Panc1 (cell line): ENCODE results near the gene LMNA. TPM values are rescaled to one million over a fixed set of nuclear protein-coding genes. Genes with fewer than 3 reads are reported as not detected.

Experiments used
- ATAC-seq: fragments of 200-7000 bp; cut with Tn5 transposase; 2 replicates; pipeline ENCODE4 v1.9.1; 2020; ENCODE audit warnings: mild to moderate bottlenecking, moderate library complexity
- BruUV-seq: library from RNA; stranded (reverse); fragments of 400-500 nt; replicated peaks from 2 replicates; lab custom pipeline; 2021; lab: Mats Ljungman, UMichigan
- CTCF ChIA-PET: fragments of 300-600 bp; sonication (Branson Sonifier 250); formaldehyde crosslinking; loops from one replicate; lab custom pipeline; 2022; ENCODE audit warnings: antibody characterized with exemption; lab: Charles Lee
- POLR2A ChIA-PET: fragments of 300-600 bp; sonication (Branson Sonifier 250); formaldehyde crosslinking; loops from one replicate; lab custom pipeline; 2022; ENCODE audit warnings: antibody characterized with exemption; lab: Charles Lee
- DNase-seq: peaks from one replicate; pipeline ENCODE4 v3.0.0-alpha.2; 2010; ENCODE audit warnings: low read depth, low spot score
- H3K27ac ChIP-seq: 2 replicates; pipeline ENCODE4 v1.5.1; 2011; ENCODE audit warnings: mild to moderate bottlenecking, low read length, inconsistent platforms
- H3K27me3 ChIP-seq: fragments of 200-500 bp; sonication (Bioruptor generic); 2 replicates; pipeline ENCODE4 v1.6.0; 2014; ENCODE audit warnings: low read length, inconsistent platforms; ENCODE audit not compliant: control insufficient read depth, insufficient read depth
- H3K36me3 ChIP-seq: fragments of 200-500 bp; sonication (Bioruptor generic); 2 replicates; pipeline ENCODE4 v1.5.1; 2014; ENCODE audit warnings: inconsistent platforms, mild to moderate bottlenecking, low read length, moderate library complexity; ENCODE audit not compliant: control insufficient read depth, insufficient read depth
- H3K4me1 ChIP-seq: 2 replicates; pipeline ENCODE4 v1.5.1; 2011; ENCODE audit warnings: inconsistent platforms, mild to moderate bottlenecking, low read length, moderate library complexity; ENCODE audit not compliant: control insufficient read depth, insufficient read depth
- H3K4me3 ChIP-seq, 2 experiments: 2 replicates each; pipeline ENCODE4 v1.5.1; 2011 to 2012; ENCODE audit warnings: low read depth in 2 of 2, low read length in 2 of 2, mild to moderate bottlenecking in 2 of 2, inconsistent platforms in 1 of 2, moderate library complexity in 1 of 2
- H3K9me3 ChIP-seq: fragments of 200-500 bp; sonication (Bioruptor generic); 2 replicates; pipeline ENCODE4 v1.5.1; 2014; ENCODE audit warnings: low read depth, mild to moderate bottlenecking, inconsistent platforms, low read length, moderate library complexity; ENCODE audit not compliant: control insufficient read depth, insufficient read depth
- CTCF ChIP-seq: fragments of 450-650 bp; IDR thresholded peaks from 2 replicates; pipeline ENCODE4 v1.5.1; 2017; ENCODE audit warnings: mild to moderate bottlenecking
- POLR2AphosphoS5 ChIP-seq: IDR thresholded peaks from 2 replicates; pipeline ENCODE4 v1.6.1; 2012; ENCODE audit warnings: mild to moderate bottlenecking, low read depth, low read length, moderate library complexity
- REST ChIP-seq, 2 experiments: IDR thresholded peaks; 2 replicates each; pipeline ENCODE4 v1.6.1; 2011 to 2012; ENCODE audit warnings: low read depth in 2 of 2, control low read depth in 1 of 2, low read length in 1 of 2, mild to moderate bottlenecking in 1 of 2, moderate library complexity in 1 of 2; ENCODE audit not compliant: insufficient read depth in 1 of 2
- SIN3A ChIP-seq: IDR thresholded peaks from 2 replicates; pipeline ENCODE4 v1.6.1; 2012; ENCODE audit warnings: low read depth, mild to moderate bottlenecking, low read length, moderate library complexity, borderline replicate concordance; ENCODE audit not compliant: insufficient read depth
- TCF7L2 ChIP-seq: IDR thresholded peaks from 2 replicates; pipeline ENCODE4 v1.6.1; 2011; ENCODE audit warnings: mild to moderate bottlenecking, low read depth, low read length, inconsistent platforms
- in situ Hi-C: cut with HindIII; loops from 2 replicates; pipeline ENCODE4 v1.10.0; 2016; ENCODE audit warnings: low sequenced_read_pairs, low pct_unique_long_range_greater_than_20kb
- intact Hi-C: fragments of 100-400 bp; cut with micrococcal nuclease; formaldehyde crosslinking; loops from one replicate; pipeline ENCODE4 v1.10.0; 2022; ENCODE audit not compliant: unreplicated experiment
- total RNA-seq: library from RNA; stranded (reverse); gene quantifications from one replicate; pipeline ENCODE4 v1.2.1, GENCODE V29; 2021; ENCODE audit not compliant: unreplicated experiment

LMNA gene
- total RNA-seq, 1 experiment from 2014 or later: 691 TPM

- no peak overlapping the region for H3K4me3 ChIP-seq
- BruUV-seq: no TSS peak
- H3K4me1 ChIP-seq: peaks cover 18% of the 10 kb centered on the region
- ChIA-PET POLR2A (no interaction called here), CTCF (interaction anchor here (1.1 kb wide), 1 partner anchor 76 kb away, joined by 3 read pairs; the partner anchor contains the start of gene PMF1)
- in situ Hi-C loops: no loop called here
- H3K27me3 ChIP-seq: no peaks in the 10 kb centered on the region
- H3K27ac ChIP-seq: no peak overlapping the region
- ATAC-seq (no peak), DNase-seq (no peak)
- TF ChIP-seq TCF7L2: no peak
- TF ChIP-seq REST (IDR thresholded peaks at IDR 0.05; ENCODE audit: insufficient read depth in 1 of 2, low read depth in 2 of 2, low read length in 1 of 2): no peak
- TF ChIP-seq SIN3A: no peak
- TF ChIP-seq CTCF: no peak; the same call in 1 of the 2 replicates
- no peak for TF ChIP-seq POLR2AphosphoS5
- H3K9me3 ChIP-seq: no peaks in the 10 kb centered on the region
- intact Hi-C loops: no loop called here
- H3K36me3 ChIP-seq: peaks cover 22% of the 10 kb centered on the region
Observed at GRCh38 chr1:156136970-156137483, 22.5 kb downstream of the LMNA start.

DNA sequence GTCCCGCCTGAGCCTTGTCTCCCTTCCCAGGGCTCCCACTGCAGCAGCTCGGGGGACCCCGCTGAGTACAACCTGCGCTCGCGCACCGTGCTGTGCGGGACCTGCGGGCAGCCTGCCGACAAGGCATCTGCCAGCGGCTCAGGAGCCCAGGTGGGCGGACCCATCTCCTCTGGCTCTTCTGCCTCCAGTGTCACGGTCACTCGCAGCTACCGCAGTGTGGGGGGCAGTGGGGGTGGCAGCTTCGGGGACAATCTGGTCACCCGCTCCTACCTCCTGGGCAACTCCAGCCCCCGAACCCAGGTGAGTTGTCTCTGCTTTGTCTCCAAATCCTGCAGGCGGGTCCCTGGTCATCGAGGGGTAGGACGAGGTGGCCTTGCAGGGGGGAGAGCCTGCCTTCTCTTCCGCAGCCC, 24.0 kb downstream of the LMNA start:
- BruUV-seq: no TSS peak
- TF ChIP-seq REST (IDR thresholded peaks at IDR 0.05; ENCODE audit: insufficient read depth in 1 of 2, low read depth in 2 of 2, low read length in 1 of 2): no peak
- TF ChIP-seq POLR2AphosphoS5: no peak
- no peak for TF ChIP-seq TCF7L2
- no peak for TF ChIP-seq SIN3A
- TF ChIP-seq CTCF: no peak
- peaks cover 18% of the 10 kb centered on the region for H3K4me1 ChIP-seq
- intact Hi-C loops (no loop called here), in situ Hi-C loops (no loop called here)
- no peak overlapping the region for H3K4me3 ChIP-seq
- ChIA-PET POLR2A (no interaction called here), CTCF (no interaction called here)
- DNase-seq (no peak), ATAC-seq (no peak)
- H3K27ac ChIP-seq: no peak overlapping the region
- H3K9me3 ChIP-seq: no peaks in the 10 kb centered on the region
- H3K27me3 ChIP-seq: no peaks in the 10 kb centered on the region
- H3K36me3 ChIP-seq: peaks cover 22% of the 10 kb centered on the region
